Small intestine (tissue), 7 donors: ENCODE measurements around the gene MT1H. TPM values are rescaled to one million over a fixed set of nuclear protein-coding genes. Genes with fewer than 3 reads are reported as not detected.

Experiments
- DNase-seq, 2 donors: peaks; one replicate each; pipeline versions ENCODE4 v3.0.0 to v3.0.0-alpha.2; 2013
- FAIRE-seq: peaks from 2 replicates; lab custom pipeline; 2012; peaks lifted over from hg19 to GRCh38; lab: Jason Lieb, UNC
- H3K27ac ChIP-seq, 3 donors: one replicate each; pipeline ENCODE4 v1.5.1; 2013; ENCODE audit warnings: low read length in 2 of 3, mild to moderate bottlenecking in 2 of 3, control low read depth in 1 of 3, inconsistent platforms in 1 of 3, low read depth in 1 of 3, moderate library complexity in 1 of 3
- H3K27me3 ChIP-seq, 3 donors: one replicate each; pipeline ENCODE4 v1.6.1; 2013; ENCODE audit warnings: low read length in 3 of 3, inconsistent platforms in 1 of 3; ENCODE audit not compliant: control insufficient read depth in 3 of 3, insufficient read depth in 3 of 3
- H3K36me3 ChIP-seq, 3 donors: one replicate each; pipeline ENCODE4 v1.6.1; 2013; ENCODE audit warnings: low read length in 3 of 3, inconsistent platforms in 1 of 3, low read depth in 1 of 3, mild to moderate bottlenecking in 1 of 3, moderate library complexity in 1 of 3; ENCODE audit not compliant: control insufficient read depth in 3 of 3, insufficient read depth in 2 of 3
- H3K4me1 ChIP-seq, 3 donors: one replicate each; pipeline ENCODE4 v1.6.1; 2013; ENCODE audit warnings: low read length in 2 of 3, inconsistent platforms in 1 of 3, low read depth in 1 of 3, mild to moderate bottlenecking in 1 of 3, moderate library complexity in 1 of 3; ENCODE audit not compliant: control insufficient read depth in 3 of 3, insufficient read depth in 2 of 3
- H3K4me3 ChIP-seq, 3 donors: one replicate each; pipeline ENCODE4 v1.5.1; 2013; ENCODE audit warnings: low read length in 3 of 3, control low read depth in 1 of 3, inconsistent platforms in 1 of 3, low read depth in 1 of 3, mild to moderate bottlenecking in 1 of 3, moderate library complexity in 1 of 3
- H3K9me3 ChIP-seq, 2 donors: one replicate each; pipeline ENCODE4 v1.6.1; 2013; ENCODE audit warnings: low read depth in 1 of 2, low read length in 1 of 2; ENCODE audit not compliant: control insufficient read depth in 2 of 2, insufficient read depth in 1 of 2
- WGBS, 3 donors: extraction: QIAGEN DNeasy Blood & Tissue Kit; methylation state at CpG; one replicate each; pipeline ENCODE4 v1.1.7; 2013; 5-methylcytosine and 5-hydroxymethylcytosine counted together
- polyA plus RNA-seq, 4 donors: library from polyadenylated mRNA; stranded (reverse) in 3 of 4; unstranded in 1 of 4; fragments of 200-250 nt in 3 of 4; fragments of 120-200 nt in 1 of 4; gene quantifications; one replicate each; pipeline versions ENCODE4 v1.2.1 to v1.2.3, GENCODE V29; 2013
- donor health status: healthy with polysubstance abuse.
- donor health status: control.
- donor health status: control.
- donor health status: Bipolar disorder and iron deficiency.
- donor health status: healthy.

The MT1H gene
- polyA plus RNA-seq, 4 donors = 3.6 to 930 (median 62.8) TPM

DNA sequence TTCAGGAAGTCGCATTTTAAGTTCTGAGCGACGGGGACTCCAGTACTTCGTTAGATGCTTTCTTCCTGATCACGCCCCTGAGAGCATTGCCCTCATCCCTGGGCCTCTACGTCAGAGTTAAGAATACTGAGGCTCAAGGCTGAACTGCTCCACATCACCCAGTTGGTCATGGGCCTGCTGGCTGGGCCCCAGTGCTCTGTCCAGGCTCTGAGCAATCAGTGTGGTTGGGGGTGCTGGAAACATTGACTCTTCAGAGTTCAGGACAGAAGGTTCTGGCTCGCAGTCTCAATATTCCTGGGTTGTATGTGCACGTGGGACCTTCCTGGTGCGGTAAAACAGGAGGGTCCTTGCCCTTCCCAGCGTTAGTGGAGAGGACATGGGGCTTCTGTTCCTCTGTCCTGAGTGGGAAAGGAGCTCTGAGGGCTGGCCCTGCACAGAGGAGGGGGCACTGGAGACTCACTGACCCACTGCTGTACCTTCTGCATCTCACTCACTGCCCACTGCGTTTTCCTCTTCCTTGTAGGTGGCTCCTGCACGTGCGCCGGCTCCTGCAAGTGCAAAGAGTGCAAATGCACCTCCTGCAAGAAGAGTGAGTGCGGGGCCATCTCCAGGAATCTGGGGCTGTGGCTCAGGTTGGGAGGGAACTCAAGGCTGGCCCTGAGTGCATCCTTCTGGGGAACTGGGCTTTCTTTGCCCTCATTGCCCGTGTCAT is 43.5 kb upstream of the MT1H start:
- Histone ChIP-seq H3K27ac (peak overlapping the region in 2 of 3 donors; percentile 39 to 95), H3K36me3 (no peaks in the 10 kb centered on the region), H3K4me3 (peak overlapping the region in 2 of 3 donors; percentile 64 to 77), H3K9me3 (no peaks in the 10 kb centered on the region), H3K4me1 (peaks cover 0 to 3% (median 0%) of the 10 kb centered on the region in 3 donors), H3K27me3 (peaks cover 0 to 15% (median 0%) of the 10 kb centered on the region in 3 donors)
- WGBS, 3 donors = 11 to 26% (median 13%) methylated on average over 16 of the region's 16 CpGs
- DNase-seq (peak in 1 of 2 donors; percentile 48), FAIRE-seq (no peak)

DNA sequence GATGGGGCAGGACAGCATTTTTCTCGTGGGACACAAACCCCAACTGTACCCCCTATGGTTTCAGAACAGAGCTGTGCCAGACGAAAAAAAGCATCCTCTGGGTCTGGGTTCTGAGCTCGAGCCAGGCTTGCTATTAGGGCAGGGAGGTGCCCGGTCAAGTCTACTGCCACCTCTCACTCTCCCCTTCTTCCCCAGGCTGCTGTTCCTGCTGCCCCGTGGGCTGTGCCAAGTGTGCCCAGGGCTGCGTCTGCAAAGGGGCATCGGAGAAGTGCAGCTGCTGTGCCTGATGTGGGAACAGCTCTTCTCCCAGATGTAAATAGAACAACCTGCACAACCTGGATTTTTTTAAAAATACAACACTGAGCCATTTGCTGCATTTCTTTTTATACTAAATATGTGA is 42.9 kb upstream of the MT1H start:
- Histone ChIP-seq H3K4me1 (peaks cover 0 to 3% (median 0%) of the 10 kb centered on the region in 3 donors), H3K27me3 (peaks cover 0 to 21% (median 0%) of the 10 kb centered on the region in 3 donors), H3K4me3 (peak overlapping the region in 1 of 3 donors; percentile 77), H3K9me3 (no peaks in the 10 kb centered on the region), H3K27ac (peak overlapping the region in 1 of 3 donors; percentile 59), H3K36me3 (no peaks in the 10 kb centered on the region)
- WGBS, 3 donors = 9 to 46% (median 19%) methylated on average over 7 of the region's 7 CpGs
- FAIRE-seq = no peak
- no peak for DNase-seq

DNA sequence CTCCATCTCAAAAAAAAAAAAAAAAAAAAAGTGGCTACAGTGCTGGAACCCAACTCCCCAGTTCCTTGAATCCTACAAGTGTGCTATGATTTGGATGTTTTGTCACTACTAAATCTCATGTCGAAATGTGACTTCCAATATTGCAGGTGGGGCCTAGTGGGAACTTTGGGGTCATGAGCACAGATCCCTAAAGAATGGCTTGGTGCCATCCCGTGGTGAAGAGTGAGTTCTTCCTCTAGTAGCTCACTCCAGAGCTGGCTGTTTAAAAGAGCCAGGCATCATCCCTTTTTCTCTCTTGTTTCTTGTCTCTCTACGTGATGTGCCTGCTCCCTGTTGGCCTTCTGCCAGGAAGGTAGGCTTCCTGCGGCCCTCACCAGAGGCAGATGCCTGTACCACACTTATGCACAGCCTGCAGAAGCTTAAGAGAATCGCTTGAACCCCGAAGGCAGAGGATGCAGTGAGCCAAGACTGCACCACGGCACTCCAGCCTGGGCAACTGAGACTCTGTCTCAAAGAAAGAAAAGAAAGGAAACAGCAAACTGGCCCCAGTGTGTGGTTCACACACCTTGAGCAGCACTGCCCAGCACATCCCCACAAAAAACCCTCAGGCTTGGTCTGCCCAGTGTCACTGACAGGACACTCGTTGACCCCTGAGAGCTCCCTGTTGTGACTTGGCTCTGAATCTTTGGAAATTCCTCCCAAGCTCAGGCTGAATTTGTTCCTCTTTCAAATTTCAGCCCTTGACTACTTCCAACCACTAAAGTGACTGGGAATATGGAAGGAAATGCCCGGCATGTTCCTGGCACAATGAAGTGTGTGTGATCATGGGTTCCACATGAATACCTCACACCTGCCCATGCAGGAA is 40.9 kb upstream of the MT1H start:
- FAIRE-seq = no peak
- H3K27ac ChIP-seq = no peak overlapping the region
- H3K4me1 ChIP-seq = peaks cover 0 to 3% (median 0%) of the 10 kb centered on the region in 3 donors

DNA sequence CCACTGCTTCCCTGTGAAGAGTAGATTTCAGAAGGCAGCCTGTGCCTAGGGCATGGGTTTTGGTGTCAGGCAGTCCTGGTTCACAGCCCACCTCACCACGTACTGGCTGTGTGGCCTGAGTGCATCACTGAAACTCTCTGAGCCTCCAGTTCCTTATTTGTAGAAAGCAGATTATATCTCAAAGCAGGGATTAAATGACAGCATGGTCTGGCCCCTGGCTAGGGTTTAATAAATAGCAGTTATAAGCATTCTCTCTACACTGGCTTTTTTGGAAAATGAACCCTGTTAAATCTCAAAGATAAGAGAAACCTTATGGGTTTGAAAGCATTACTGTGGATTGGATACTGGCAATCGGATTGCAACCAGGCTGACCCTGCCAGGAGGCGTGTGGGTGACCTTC is 40.1 kb upstream of the MT1H start:
- Histone ChIP-seq H3K4me3 (no peak overlapping the region), H3K27ac (no peak overlapping the region), H3K36me3 (no peaks in the 10 kb centered on the region), H3K9me3 (no peaks in the 10 kb centered on the region), H3K27me3 (peaks cover 0 to 50% (median 6%) of the 10 kb centered on the region in 3 donors), H3K4me1 (peaks cover 0 to 3% (median 0%) of the 10 kb centered on the region in 3 donors)
- DNase-seq = no peak
- 86 to 90% (median 89%) methylated on average over 3 of the region's 3 CpGs for WGBS, 3 donors
- no peak for FAIRE-seq

More for the DNA sequence above, 40.9 kb upstream of the MT1H start:
- Histone ChIP-seq H3K27me3 (peaks cover 0 to 42% (median 5%) of the 10 kb centered on the region in 3 donors), H3K4me3 (no peak overlapping the region), H3K9me3 (no peaks in the 10 kb centered on the region), H3K36me3 (no peaks in the 10 kb centered on the region)
- 70 to 75% (median 74%) methylated on average over 9 of the region's 9 CpGs for WGBS, 3 donors
- DNase-seq = no peak

DNA sequence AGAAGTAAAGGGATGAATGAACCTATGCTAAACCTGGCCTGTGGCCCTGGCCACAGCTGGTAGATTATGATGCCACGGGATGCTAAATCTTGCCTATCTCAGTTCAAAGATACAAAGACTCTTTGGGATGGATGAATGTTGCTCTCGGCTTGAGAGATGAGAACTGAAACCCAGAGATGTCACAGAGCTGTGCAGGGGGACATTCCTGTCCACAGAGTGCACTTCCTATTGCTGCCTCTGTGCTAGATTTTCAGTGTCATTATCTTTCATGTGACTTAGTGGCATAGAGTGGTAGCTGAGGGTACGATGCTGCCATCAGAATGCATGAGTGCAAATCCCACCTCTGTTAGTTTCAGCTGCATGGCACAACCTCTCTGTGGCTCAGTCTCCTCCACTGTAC is 39.5 kb upstream of the MT1H start:
- Histone ChIP-seq H3K27me3 (peaks cover 0 to 56% (median 11%) of the 10 kb centered on the region in 3 donors), H3K36me3 (no peaks in the 10 kb centered on the region), H3K4me1 (peaks cover 0 to 5% (median 3%) of the 10 kb centered on the region in 3 donors), H3K27ac (no peak overlapping the region), H3K4me3 (no peak overlapping the region), H3K9me3 (no peaks in the 10 kb centered on the region)
- DNase-seq = no peak
- FAIRE-seq = no peak
- WGBS, 3 donors = 64 to 73% (median 68%) methylated on average over 3 of the region's 3 CpGs

DNA sequence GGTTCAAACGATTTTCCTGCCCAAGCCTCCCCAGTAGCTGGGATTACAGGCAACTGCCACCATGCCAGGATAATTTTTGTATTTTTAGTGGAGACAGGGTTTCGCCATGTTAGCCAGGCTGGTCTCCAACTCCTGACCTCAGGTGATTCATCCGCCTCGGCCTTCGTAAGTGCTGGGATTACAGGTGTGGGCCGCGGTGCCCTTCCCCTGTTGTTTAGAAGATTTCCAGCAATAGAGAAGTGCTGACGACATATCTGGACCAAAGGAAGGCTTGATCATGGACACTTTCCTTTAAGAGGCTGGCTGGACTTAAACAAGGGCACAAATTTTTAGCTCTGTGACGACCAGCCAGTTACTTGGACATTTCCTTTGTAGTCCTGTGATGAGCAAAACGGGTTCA is 38.4 kb upstream of the MT1H start:
- WGBS, 3 donors = 83 to 84% (median 84%) methylated on average over 10 of the region's 10 CpGs
- Histone ChIP-seq H3K9me3 (no peaks in the 10 kb centered on the region), H3K4me3 (no peak overlapping the region), H3K27ac (no peak overlapping the region), H3K4me1 (peaks cover 0 to 7% (median 0%) of the 10 kb centered on the region in 3 donors), H3K27me3 (peaks cover 0 to 60% (median 16%) of the 10 kb centered on the region in 3 donors), H3K36me3 (no peaks in the 10 kb centered on the region)
- FAIRE-seq (no peak), DNase-seq (no peak)

DNA sequence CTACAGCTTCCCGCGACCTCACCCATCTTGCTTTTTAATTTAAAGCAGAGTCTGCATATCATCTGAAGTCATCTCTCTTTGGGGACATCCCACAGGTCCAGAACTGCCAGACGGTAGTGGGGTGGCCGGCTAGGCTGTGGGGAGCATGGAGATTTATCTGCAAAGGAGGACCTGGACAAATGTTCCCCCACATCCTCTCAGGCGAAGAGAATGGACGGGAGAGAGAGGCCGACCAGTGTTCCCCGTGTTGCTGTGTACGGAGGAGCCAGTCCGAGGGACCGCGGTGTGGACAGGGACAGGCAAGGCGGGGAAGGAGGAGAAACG is 37.8 kb upstream of the MT1H start:
- peak overlapping the region in 1 of 3 donors; percentile 62 for H3K27ac ChIP-seq
- WGBS, 3 donors = 21 to 25% (median 25%) methylated on average over 14 of the region's 14 CpGs
- H3K27me3 ChIP-seq = peaks cover 0 to 64% (median 19%) of the 10 kb centered on the region in 3 donors

DNA sequence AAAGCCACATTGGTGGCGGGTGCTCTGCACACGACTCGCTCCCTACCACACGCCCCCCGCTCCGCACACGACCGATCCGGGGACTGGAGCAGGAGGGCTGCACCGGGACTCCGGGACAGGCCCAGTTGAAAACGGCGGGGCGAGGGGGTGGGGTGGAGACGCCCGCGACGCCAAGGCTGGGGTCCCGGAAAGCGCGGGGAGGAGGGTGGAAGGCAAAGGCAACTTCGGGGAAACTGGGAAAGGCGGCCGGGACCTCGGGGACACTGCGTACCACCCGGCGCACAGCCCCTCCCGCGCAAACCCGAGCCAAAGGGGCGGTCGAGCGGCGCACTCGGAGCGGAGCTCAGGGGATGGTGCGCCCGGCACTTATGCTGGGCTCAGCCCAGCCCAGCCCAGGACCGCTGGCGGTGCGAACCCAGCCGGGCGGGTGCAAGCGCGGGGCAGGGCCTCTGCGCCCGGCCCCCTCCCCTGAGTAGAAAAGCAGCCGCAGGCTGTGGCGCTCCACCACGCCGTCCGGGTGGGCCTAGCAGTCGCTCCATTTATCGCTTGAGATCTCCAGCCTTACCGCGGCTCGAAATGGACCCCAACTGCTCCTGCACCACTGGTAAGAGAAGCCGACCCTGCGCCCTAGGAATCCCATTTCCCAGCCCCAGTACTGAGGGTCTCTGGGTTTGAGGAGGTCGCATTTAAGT is 37.3 kb upstream of the MT1H start, which contains the start of gene MT1M:
Gene MT1M, plus strand, starts transcription at position 504 of the 692 bp plus-strand sequence. Its CDS starts 73 bp downstream, at position 577.
- FAIRE-seq = no peak
- H3K9me3 ChIP-seq = no peaks in the 10 kb centered on the region
- peak in 1 of 2 donors; percentile 37 for DNase-seq
- WGBS, 3 donors = 2 to 3% (median 3%) methylated on average over 32 to 61 of the region's 61 CpGs
- H3K4me1 ChIP-seq = peaks cover 0 to 7% (median 0%) of the 10 kb centered on the region in 3 donors
- peaks cover 0 to 66% (median 19%) of the 10 kb centered on the region in 3 donors for H3K27me3 ChIP-seq
- H3K27ac ChIP-seq = peak within 1 kb of the TSS in 1 of 3 donors; percentile 64
- no peaks in the 10 kb centered on the region for H3K36me3 ChIP-seq
- H3K4me3 ChIP-seq = peak within 1 kb of the TSS in 2 of 3 donors; percentile 42 to 45

More for the DNA sequence above, 37.8 kb upstream of the MT1H start:
- FAIRE-seq (no peak), DNase-seq (no peak)
- H3K4me1 ChIP-seq = peaks cover 0 to 7% (median 0%) of the 10 kb centered on the region in 3 donors
- no peaks in the 10 kb centered on the region for H3K9me3 ChIP-seq
- no peaks in the 10 kb centered on the region for H3K36me3 ChIP-seq
- peak overlapping the region in 2 of 3 donors; percentile 42 to 45 for H3K4me3 ChIP-seq
